Natural killer cell (primary cell): ENCODE data around the gene SLC4A7. TPM values are rescaled to one million over a fixed set of nuclear protein-coding genes. Genes with fewer than 3 reads are reported as not detected.
"Not testable (repeated sequence)": the region's sequence is repeated elsewhere in the genome, so short reads cannot be mapped to it uniquely, and the experiment has no call there.

Experiments
- ATAC-seq, 3 donors: fragments of 150-1000 bp in 2 of 3; fragments of 200-7000 bp in 1 of 3; cut with Tn5 transposase; 1 replicate in 1 of 3; 2 replicates in 2 of 3; pipeline ENCODE4 v1.10.0; 2021; ENCODE audit warnings: mild to moderate bottlenecking in 2 of 3, moderate library complexity in 2 of 3
- DNase-seq, 2 donors: peaks; one replicate each; pipeline versions ENCODE4 v3.0.0 to v3.0.0-alpha.2; 2013 to 2021; ENCODE audit warnings: mixed read lengths in 1 of 2
- H3K27ac ChIP-seq: one replicate; pipeline ENCODE4 v1.5.1; 2013; ENCODE audit warnings: mild to moderate bottlenecking, low read length
- H3K27me3 ChIP-seq: one replicate; pipeline ENCODE4 v1.6.1; 2013; ENCODE audit warnings: low read length; ENCODE audit not compliant: control insufficient read depth, insufficient read depth
- H3K36me3 ChIP-seq: one replicate; pipeline ENCODE4 v1.6.1; 2013; ENCODE audit warnings: low read length; ENCODE audit not compliant: control insufficient read depth, insufficient read depth
- H3K4me1 ChIP-seq: one replicate; pipeline ENCODE4 v1.6.1; 2013; ENCODE audit warnings: low read length; ENCODE audit not compliant: control insufficient read depth, insufficient read depth
- H3K4me3 ChIP-seq: one replicate; pipeline ENCODE4 v1.5.1; 2013; ENCODE audit warnings: low read length
- H3K9me3 ChIP-seq: one replicate; pipeline ENCODE4 v1.6.1; 2013; ENCODE audit warnings: low read length; ENCODE audit not compliant: control insufficient read depth, insufficient read depth
- H3K27ac Mint-ChIP-seq, 2 donors: one replicate each; pipeline ENCODE4 v1.8.0; 2022; ENCODE audit warnings: mild to moderate bottlenecking in 2 of 2, mixed read lengths in 2 of 2, moderate library complexity in 1 of 2
- H3K27me3 Mint-ChIP-seq, 2 donors: one replicate each; pipeline ENCODE4 v1.8.0; 2022; ENCODE audit warnings: low read depth in 2 of 2, mixed read lengths in 2 of 2
- H3K36me3 Mint-ChIP-seq: one replicate; pipeline ENCODE4 v1.8.0; 2022; ENCODE audit warnings: mixed read lengths
- H3K4me1 Mint-ChIP-seq, 2 donors: one replicate each; pipeline ENCODE4 v1.8.0; 2022; ENCODE audit warnings: mixed read lengths in 2 of 2
- H3K4me3 Mint-ChIP-seq: one replicate; pipeline ENCODE4 v1.8.0; 2022; ENCODE audit warnings: mild to moderate bottlenecking, moderate library complexity, mixed read lengths
- H3K9me3 Mint-ChIP-seq, 2 donors: one replicate each; pipeline ENCODE4 v1.8.0; 2022; ENCODE audit warnings: mixed read lengths in 2 of 2
- CTCF ChIP-seq: fragments of 200-600 bp; IDR thresholded peaks from one replicate; pipeline ENCODE4 v1.8.0; 2022; ENCODE audit warnings: antibody characterized with exemption
- WGBS: methylation state at CpG from one replicate; pipeline ENCODE4 v1.1.7; 2013; ENCODE audit warnings: missing lambda C conversion rate; ENCODE audit not compliant: insufficient coverage; 5-methylcytosine and 5-hydroxymethylcytosine counted together
- intact Hi-C: fragments of 100-400 bp; cut with micrococcal nuclease; formaldehyde crosslinking; loops from one replicate; pipeline ENCODE4 v1.14.2; 2022
- total RNA-seq, 4 donors: library from RNA; stranded (reverse); fragments of 120-200 nt in 1 of 4; gene quantifications; one replicate each; pipeline versions ENCODE4 v1.2.3 to v1.2.4, GENCODE V29; 2013 to 2022

SLC4A7 gene
- total RNA-seq, 3 donors from 2014 or later (not counting 1 experiment from before 2014, with no cell fraction given), result 36.4 to 48.0 (median 41.3) TPM

- Mint-ChIP-seq H3K27me3 (no peaks in the 10 kb centered on the region), H3K27ac (no peak overlapping the region), H3K4me1 (peaks cover 4 to 5% of the 10 kb centered on the region in 2 donors), H3K4me3 (no peak overlapping the region), H3K36me3 (peaks cover 23% of the 10 kb centered on the region), H3K9me3 (no peaks in the 10 kb centered on the region)
- peaks cover 28% of the 10 kb centered on the region for H3K36me3 ChIP-seq
- no peak for DNase-seq
- TF ChIP-seq CTCF, result no peak
- WGBS, result 98% methylated on average over 2 of the region's 2 CpGs
- H3K4me3 ChIP-seq, result no peak overlapping the region
- no peak for ATAC-seq
- no peaks in the 10 kb centered on the region for H3K27me3 ChIP-seq
- H3K9me3 ChIP-seq, result no peaks in the 10 kb centered on the region
- intact Hi-C loops, result no loop called here
- no peak overlapping the region for H3K27ac ChIP-seq
- H3K4me1 ChIP-seq, result no peaks in the 10 kb centered on the region
Measured at GRCh38 chr3:27429909-27430308, 54.3 kb downstream of the SLC4A7 start.

- DNase-seq (no peak), ATAC-seq (no peak)
- H3K27ac ChIP-seq, result no peak overlapping the region
- Mint-ChIP-seq H3K36me3 (peaks cover 21% of the 10 kb centered on the region), H3K27me3 (no peaks in the 10 kb centered on the region), H3K9me3 (no peaks in the 10 kb centered on the region), H3K27ac (no peak overlapping the region), H3K4me3 (no peak overlapping the region), H3K4me1 (peaks cover 4 to 5% of the 10 kb centered on the region in 2 donors)
- no peaks in the 10 kb centered on the region for H3K4me1 ChIP-seq
- no peak overlapping the region for H3K4me3 ChIP-seq
- no peaks in the 10 kb centered on the region for H3K27me3 ChIP-seq
- intact Hi-C loops, result no loop called here
- no peak for TF ChIP-seq CTCF
- H3K9me3 ChIP-seq, result no peaks in the 10 kb centered on the region
- peaks cover 21% of the 10 kb centered on the region for H3K36me3 ChIP-seq
Measured at GRCh38 chr3:27428446-27428845, 55.7 kb downstream of the SLC4A7 start.

- Mint-ChIP-seq H3K4me3 (no peak overlapping the region), H3K4me1 (peaks cover 4 to 5% of the 10 kb centered on the region in 2 donors), H3K27me3 (no peaks in the 10 kb centered on the region), H3K27ac (no peak overlapping the region), H3K9me3 (no peaks in the 10 kb centered on the region), H3K36me3 (peaks cover 9% of the 10 kb centered on the region)
- Histone ChIP-seq H3K36me3 (peaks cover 23% of the 10 kb centered on the region), H3K9me3 (no peaks in the 10 kb centered on the region), H3K27me3 (no peaks in the 10 kb centered on the region), H3K4me3 (no peak overlapping the region), H3K27ac (no peak overlapping the region), H3K4me1 (no peaks in the 10 kb centered on the region)
- ATAC-seq (no peak), DNase-seq (no peak)
- TF ChIP-seq CTCF, result no peak
- intact Hi-C loops, result no loop called here
- 75% methylated on average over 1 of the region's 1 CpG for WGBS
Measured at GRCh38 chr3:27426926-27427325, 57.3 kb downstream of the SLC4A7 start.

- intact Hi-C loops, result no loop called here
- WGBS, result 96% methylated on average over 8 of the region's 8 CpGs
- no peak overlapping the region for H3K4me3 Mint-ChIP-seq
- H3K4me1 Mint-ChIP-seq, result no peaks in the 10 kb centered on the region
- DNase-seq, result no peak
- H3K4me1 ChIP-seq, result no peaks in the 10 kb centered on the region
- peaks cover 24% of the 10 kb centered on the region for H3K36me3 ChIP-seq
- H3K9me3 Mint-ChIP-seq, result no peaks in the 10 kb centered on the region
- H3K27me3 ChIP-seq, result no peaks in the 10 kb centered on the region
- no peaks in the 10 kb centered on the region for H3K9me3 ChIP-seq
- no peak overlapping the region for H3K4me3 ChIP-seq
- no peak for TF ChIP-seq CTCF
- no peak overlapping the region for H3K27ac ChIP-seq
- ATAC-seq, result no peak
- peaks cover 4% of the 10 kb centered on the region for H3K36me3 Mint-ChIP-seq
- no peaks in the 10 kb centered on the region for H3K27me3 Mint-ChIP-seq
- no peak overlapping the region for H3K27ac Mint-ChIP-seq
Measured at GRCh38 chr3:27425896-27426565, 58.2 kb downstream of the SLC4A7 start.

GRCh38 chr3:27424812-27425521 lies 59.2 kb downstream of the SLC4A7 start:
- H3K4me3 Mint-ChIP-seq, H3K27ac Mint-ChIP-seq, DNase-seq, H3K9me3 Mint-ChIP-seq, H3K27me3 Mint-ChIP-seq, H3K9me3 ChIP-seq, H3K27me3 ChIP-seq, H3K4me1 Mint-ChIP-seq, intact Hi-C loops, H3K4me3 ChIP-seq, H3K36me3 Mint-ChIP-seq, H3K4me1 ChIP-seq, H3K27ac ChIP-seq, ATAC-seq: not testable (repeated sequence)
- peaks cover 28% of the 10 kb centered on the region for H3K36me3 ChIP-seq
- 97% methylated on average over 10 of the region's 13 CpGs for WGBS
